Loucy (cell line): ENCODE data around the gene TAAR1.

Experiments used
- H2AFZ ChIP-seq: fragments of 200-600 bp; sonication (generic); 2 replicates; pipeline ENCODE4 v1.6.0; 2016; ENCODE audit warnings: antibody characterized with exemption, mild to moderate bottlenecking, low read length, moderate library complexity
- H3F3A ChIP-seq: fragments of 200-600 bp; 2 replicates; pipeline ENCODE4 v1.6.0; 2016; ENCODE audit warnings: antibody characterized with exemption, low read depth, mild to moderate bottlenecking
- H3K27me3 ChIP-seq: fragments of 200-600 bp; sonication (generic); 2 replicates; pipeline ENCODE4 v1.6.1; 2014; ENCODE audit warnings: low read length, mild to moderate bottlenecking; ENCODE audit not compliant: insufficient read depth, poor library complexity, severe bottlenecking
- H3K36me3 ChIP-seq: fragments of 200-600 bp; sonication (generic); 2 replicates; pipeline ENCODE4 v1.6.1; 2016; ENCODE audit warnings: low read length; ENCODE audit not compliant: insufficient read depth
- H3K4me1 ChIP-seq: fragments of 200-600 bp; sonication (generic); 2 replicates; pipeline ENCODE4 v1.5.1; 2014; ENCODE audit warnings: low read length, mild to moderate bottlenecking; ENCODE audit not compliant: insufficient read depth, poor library complexity, severe bottlenecking
- H3K4me2 ChIP-seq: fragments of 200-600 bp; sonication (generic); 2 replicates; pipeline ENCODE4 v1.6.0; 2014; ENCODE audit warnings: antibody characterized with exemption, low read length, low read depth, mild to moderate bottlenecking; ENCODE audit not compliant: poor library complexity, severe bottlenecking
- H3K4me3 ChIP-seq: fragments of 200-600 bp; sonication (generic); 2 replicates; pipeline ENCODE4 v1.5.1; 2014; ENCODE audit warnings: low read length, mild to moderate bottlenecking, mixed read lengths; ENCODE audit not compliant: poor library complexity, severe bottlenecking
- H3K79me2 ChIP-seq: fragments of 200-600 bp; sonication (generic); 2 replicates; pipeline ENCODE4 v1.6.1; 2014; ENCODE audit warnings: low read length; ENCODE audit not compliant: insufficient read depth
- H3K9ac ChIP-seq: fragments of 200-600 bp; sonication (generic); 2 replicates; pipeline ENCODE4 v1.6.0; 2014; ENCODE audit warnings: mild to moderate bottlenecking, low read depth, low read length, moderate library complexity; ENCODE audit not compliant: poor library complexity, severe bottlenecking
- H3K9me2 ChIP-seq: fragments of 200-600 bp; sonication (generic); replicated peaks from 2 replicates; pipeline ENCODE4 v1.6.1; 2016; ENCODE audit warnings: low read depth, low read length, mixed read lengths
- H3K9me3 ChIP-seq: fragments of 200-600 bp; sonication (generic); 2 replicates; pipeline ENCODE4 v1.6.1; 2014; ENCODE audit warnings: mild to moderate bottlenecking, antibody characterized with exemption, low read length, low read depth; ENCODE audit not compliant: insufficient read depth
- H4K20me1 ChIP-seq: fragments of 200-600 bp; sonication (generic); 2 replicates; pipeline ENCODE4 v1.6.0; 2014; ENCODE audit warnings: antibody characterized with exemption, low read length, mild to moderate bottlenecking; ENCODE audit not compliant: insufficient read depth, poor library complexity, severe bottlenecking
- CTCF ChIP-seq: fragments of 200-600 bp; sonication (generic); conservative IDR thresholded peaks from 2 replicates; pipeline ENCODE4 v1.5.1; 2014; ENCODE audit warnings: mild to moderate bottlenecking, antibody characterized with exemption, low read length
- EZH2phosphoT487 ChIP-seq: fragments of 200-600 bp; IDR thresholded peaks from 2 replicates; pipeline ENCODE4 v1.6.1; 2018; ENCODE audit warnings: antibody characterized with exemption, mild to moderate bottlenecking, moderate library complexity, borderline replicate concordance

TAAR1 gene

GRCh38 chr6:132693478-132693877, 34.5 kb upstream of the TAAR1 start:
- Histone ChIP-seq H3K4me3 (no peak overlapping the region), H3K4me2 (no peak overlapping the region), H3F3A (no peaks in the 10 kb centered on the region), H3K36me3 (no peaks in the 10 kb centered on the region), H4K20me1 (no peaks in the 10 kb centered on the region), H3K4me1 (no peaks in the 10 kb centered on the region), H2AFZ (no peak overlapping the region), H3K9me3 (no peaks in the 10 kb centered on the region), H3K79me2 (no peaks in the 10 kb centered on the region), H3K27me3 (no peaks in the 10 kb centered on the region), H3K9me2 (no peaks in the 10 kb centered on the region), H3K9ac (no peak overlapping the region)
- TF ChIP-seq EZH2phosphoT487: no peak

- no peak overlapping the region for H3K4me2 ChIP-seq
- H2AFZ ChIP-seq: no peak overlapping the region
- H3K9ac ChIP-seq: no peak overlapping the region
- H4K20me1 ChIP-seq: no peaks in the 10 kb centered on the region
- TF ChIP-seq EZH2phosphoT487 (no peak), CTCF (no peak)
- no peaks in the 10 kb centered on the region for H3K79me2 ChIP-seq
- no peak overlapping the region for H3K4me3 ChIP-seq
- H3F3A ChIP-seq: no peaks in the 10 kb centered on the region
- H3K9me3 ChIP-seq: no peaks in the 10 kb centered on the region
- no peaks in the 10 kb centered on the region for H3K27me3 ChIP-seq
- H3K4me1 ChIP-seq: no peaks in the 10 kb centered on the region
- no peaks in the 10 kb centered on the region for H3K36me3 ChIP-seq
- H3K9me2 ChIP-seq: no peaks in the 10 kb centered on the region
These were observed 31.7 kb upstream of the TAAR1 start for GRCh38 chr6:132690678-132691077.

GRCh38 chr6:132687306-132687705, 28.3 kb upstream of the TAAR1 start:
- TF ChIP-seq EZH2phosphoT487 (no peak), CTCF (no peak)
- no peaks in the 10 kb centered on the region for H4K20me1 ChIP-seq
- H3K36me3 ChIP-seq: no peaks in the 10 kb centered on the region
- no peaks in the 10 kb centered on the region for H3K9me2 ChIP-seq
- no peak overlapping the region for H3K4me2 ChIP-seq
- no peaks in the 10 kb centered on the region for H3K27me3 ChIP-seq
- H3K9ac ChIP-seq: no peak overlapping the region
- H2AFZ ChIP-seq: no peak overlapping the region
- no peaks in the 10 kb centered on the region for H3K79me2 ChIP-seq
- H3K9me3 ChIP-seq: no peaks in the 10 kb centered on the region
- H3K4me1 ChIP-seq: no peaks in the 10 kb centered on the region
- no peak overlapping the region for H3K4me3 ChIP-seq
- no peaks in the 10 kb centered on the region for H3F3A ChIP-seq

GRCh38 chr6:132686531-132686930, 27.5 kb upstream of the TAAR1 start:
- TF ChIP-seq CTCF (no peak), EZH2phosphoT487 (no peak)
- Histone ChIP-seq H4K20me1 (no peaks in the 10 kb centered on the region), H3K79me2 (no peaks in the 10 kb centered on the region), H3F3A (no peaks in the 10 kb centered on the region), H3K4me3 (no peak overlapping the region), H3K9me3 (no peaks in the 10 kb centered on the region), H3K27me3 (no peaks in the 10 kb centered on the region), H3K4me2 (no peak overlapping the region), H2AFZ (no peak overlapping the region), H3K4me1 (no peaks in the 10 kb centered on the region), H3K9me2 (no peaks in the 10 kb centered on the region), H3K36me3 (no peaks in the 10 kb centered on the region), H3K9ac (no peak overlapping the region)
